Sigmoid colon (tissue), 4 donors: ENCODE data around the gene PTAFR.

Source experiments
- EP300 ChIP-seq, 4 donors: sonication (generic); formaldehyde crosslinking; IDR thresholded peaks; one replicate each; pipeline ENCODE4 v1.6.1; 2017; ENCODE audit warnings: antibody characterized with exemption in 4 of 4
- POLR2A ChIP-seq, 2 donors: fragments of 450-650 bp; IDR thresholded peaks; one replicate each; pipeline ENCODE4 v1.6.1; 2016; ENCODE audit warnings: antibody characterized with exemption in 2 of 2, mild to moderate bottlenecking in 2 of 2, moderate library complexity in 2 of 2
- POLR2AphosphoS5 ChIP-seq, 4 donors: sonication (generic); formaldehyde crosslinking; IDR thresholded peaks; one replicate each; pipeline ENCODE4 v1.6.1; 2017; ENCODE audit warnings: antibody characterized with exemption in 4 of 4
- TF ChIP-seq, protein P1 (sequence below), 4 experiments: fragments of 450-650 bp in 3 of 4; fragments of 200-600 bp in 1 of 4; IDR thresholded peaks; one replicate each; pipeline ENCODE4 v1.5.1; 2016 to 2019; ENCODE audit warnings: antibody characterized with exemption in 4 of 4, mild to moderate bottlenecking in 3 of 4, moderate library complexity in 2 of 4

- TF ChIP-seq, protein P1, sequence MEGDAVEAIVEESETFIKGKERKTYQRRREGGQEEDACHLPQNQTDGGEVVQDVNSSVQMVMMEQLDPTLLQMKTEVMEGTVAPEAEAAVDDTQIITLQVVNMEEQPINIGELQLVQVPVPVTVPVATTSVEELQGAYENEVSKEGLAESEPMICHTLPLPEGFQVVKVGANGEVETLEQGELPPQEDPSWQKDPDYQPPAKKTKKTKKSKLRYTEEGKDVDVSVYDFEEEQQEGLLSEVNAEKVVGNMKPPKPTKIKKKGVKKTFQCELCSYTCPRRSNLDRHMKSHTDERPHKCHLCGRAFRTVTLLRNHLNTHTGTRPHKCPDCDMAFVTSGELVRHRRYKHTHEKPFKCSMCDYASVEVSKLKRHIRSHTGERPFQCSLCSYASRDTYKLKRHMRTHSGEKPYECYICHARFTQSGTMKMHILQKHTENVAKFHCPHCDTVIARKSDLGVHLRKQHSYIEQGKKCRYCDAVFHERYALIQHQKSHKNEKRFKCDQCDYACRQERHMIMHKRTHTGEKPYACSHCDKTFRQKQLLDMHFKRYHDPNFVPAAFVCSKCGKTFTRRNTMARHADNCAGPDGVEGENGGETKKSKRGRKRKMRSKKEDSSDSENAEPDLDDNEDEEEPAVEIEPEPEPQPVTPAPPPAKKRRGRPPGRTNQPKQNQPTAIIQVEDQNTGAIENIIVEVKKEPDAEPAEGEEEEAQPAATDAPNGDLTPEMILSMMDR (IDR thresholded peaks at IDR 0.05): no peak
- TF ChIP-seq POLR2A (IDR thresholded peaks at IDR 0.05) (no peak), POLR2AphosphoS5 (IDR thresholded peaks at IDR 0.05) (no peak), EP300 (IDR thresholded peaks at IDR 0.05) (no peak)
Measured at GRCh38 chr1:28134651-28135207, 41.8 kb downstream of the PTAFR start.
